ENCODE data around the gene CA7.

Gene CA7

GRCh38 chr16:66882702-66883101 is 38.5 kb downstream of the CA7 start:
- Histone ChIP-seq H3K9ac (ENCODE audit: insufficient read length) (no peak overlapping the region), H3K4me3 (no peak overlapping the region), H3K27ac (no peak overlapping the region), H3K36me3 (ENCODE audit: insufficient read depth, low read length) (peaks cover 14% of the 10 kb centered on the region; the same call in 1 of the 2 replicates), H3K9me3 (ENCODE audit: low read depth, low read length) (no peaks in the 10 kb centered on the region)
- no peak for DNase-seq (ENCODE audit: low read depth, low spot score)
- TF ChIP-seq FOXP2 (optimal IDR thresholded peaks at IDR 0.05; ENCODE audit: control extremely low read depth, extremely low read length, insufficient read depth) (no peak), POLR2AphosphoS5 (IDR thresholded peaks at IDR 0.05; ENCODE audit: borderline replicate concordance, low read depth, low read length) (no peak), EZH2 (IDR thresholded peaks at IDR 0.05) (no peak)

GRCh38 chr16:66885491-66885890 is 41.3 kb downstream of the CA7 start:
- no peak overlapping the region for H3K9ac ChIP-seq (ENCODE audit: insufficient read length)
- no peak for DNase-seq (ENCODE audit: low read depth, low spot score)
- no peaks in the 10 kb centered on the region for H3K9me3 ChIP-seq (ENCODE audit: low read depth, low read length)
- H3K4me3 ChIP-seq = no peak overlapping the region
- no peak overlapping the region for H3K27ac ChIP-seq
- H3K36me3 ChIP-seq (ENCODE audit: insufficient read depth, low read length) = peaks cover 14% of the 10 kb centered on the region; the same call in 1 of the 2 replicates
- TF ChIP-seq FOXP2 (optimal IDR thresholded peaks at IDR 0.05; ENCODE audit: control extremely low read depth, extremely low read length, insufficient read depth) (no peak), POLR2AphosphoS5 (IDR thresholded peaks at IDR 0.05; ENCODE audit: borderline replicate concordance, low read depth, low read length) (no peak), EZH2 (IDR thresholded peaks at IDR 0.05) (no peak)

GRCh38 chr16:66886321-66886720 is 42.1 kb downstream of the CA7 start:
- no peak for DNase-seq (ENCODE audit: low read depth, low spot score)
- Histone ChIP-seq H3K9ac (ENCODE audit: insufficient read length) (no peak overlapping the region), H3K27ac (no peak overlapping the region), H3K4me3 (no peak overlapping the region), H3K36me3 (ENCODE audit: insufficient read depth, low read length) (peaks cover 14% of the 10 kb centered on the region; the same call in 1 of the 2 replicates), H3K9me3 (ENCODE audit: low read depth, low read length) (no peaks in the 10 kb centered on the region)
- TF ChIP-seq EZH2 (IDR thresholded peaks at IDR 0.05) = no peak
- no peak for TF ChIP-seq FOXP2 (optimal IDR thresholded peaks at IDR 0.05; ENCODE audit: control extremely low read depth, extremely low read length, insufficient read depth)
- TF ChIP-seq POLR2AphosphoS5 (IDR thresholded peaks at IDR 0.05; ENCODE audit: borderline replicate concordance, low read depth, low read length) = no peak

GRCh38 chr16:66886914-66887313 is 42.7 kb downstream of the CA7 start:
- no peak overlapping the region for H3K4me3 ChIP-seq
- no peak overlapping the region for H3K27ac ChIP-seq
- no peak for DNase-seq (ENCODE audit: low read depth, low spot score)
- no peaks in the 10 kb centered on the region for H3K9me3 ChIP-seq (ENCODE audit: low read depth, low read length)
- no peak overlapping the region for H3K9ac ChIP-seq (ENCODE audit: insufficient read length)
- H3K36me3 ChIP-seq (ENCODE audit: insufficient read depth, low read length) = peaks cover 14% of the 10 kb centered on the region; the same call in 1 of the 2 replicates
- TF ChIP-seq POLR2AphosphoS5 (IDR thresholded peaks at IDR 0.05; ENCODE audit: borderline replicate concordance, low read depth, low read length) (no peak), FOXP2 (optimal IDR thresholded peaks at IDR 0.05; ENCODE audit: control extremely low read depth, extremely low read length, insufficient read depth) (no peak), EZH2 (IDR thresholded peaks at IDR 0.05) (no peak)

GRCh38 chr16:66888647-66889615 is 44.7 kb downstream of the CA7 start:
- no peaks in the 10 kb centered on the region for H3K9me3 ChIP-seq (ENCODE audit: low read depth, low read length)
- H3K4me3 ChIP-seq = no peak overlapping the region
- H3K27ac ChIP-seq = no peak overlapping the region
- no peak for DNase-seq (ENCODE audit: low read depth, low spot score)
- no peak overlapping the region for H3K9ac ChIP-seq (ENCODE audit: insufficient read length)
- H3K36me3 ChIP-seq (ENCODE audit: insufficient read depth, low read length) = peaks cover 14% of the 10 kb centered on the region; the same call in 1 of the 2 replicates
- TF ChIP-seq POLR2AphosphoS5 (IDR thresholded peaks at IDR 0.05; ENCODE audit: borderline replicate concordance, low read depth, low read length) (no peak), FOXP2 (optimal IDR thresholded peaks at IDR 0.05; ENCODE audit: control extremely low read depth, extremely low read length, insufficient read depth) (no peak), EZH2 (IDR thresholded peaks at IDR 0.05) (no peak)

- peaks cover 10% of the 10 kb centered on the region; the same call in 1 of the 2 replicates for H3K36me3 ChIP-seq (ENCODE audit: insufficient read depth, low read length)
- no peaks in the 10 kb centered on the region for H3K9me3 ChIP-seq (ENCODE audit: low read depth, low read length)
- H3K4me3 ChIP-seq = no peak overlapping the region
- no peak overlapping the region for H3K9ac ChIP-seq (ENCODE audit: insufficient read length)
- no peak overlapping the region for H3K27ac ChIP-seq
- no peak for DNase-seq (ENCODE audit: low read depth, low spot score)
- TF ChIP-seq EZH2 (IDR thresholded peaks at IDR 0.05) = no peak
- TF ChIP-seq POLR2AphosphoS5 (IDR thresholded peaks at IDR 0.05; ENCODE audit: borderline replicate concordance, low read depth, low read length) = no peak
- TF ChIP-seq FOXP2 (optimal IDR thresholded peaks at IDR 0.05; ENCODE audit: control extremely low read depth, extremely low read length, insufficient read depth) = no peak
These were observed 45.4 kb downstream of the CA7 start for GRCh38 chr16:66889622-66890021.

GRCh38 chr16:66890799-66891198 is 46.6 kb downstream of the CA7 start:
- no peak for TF ChIP-seq EZH2 (IDR thresholded peaks at IDR 0.05)
- no peak for TF ChIP-seq POLR2AphosphoS5 (IDR thresholded peaks at IDR 0.05; ENCODE audit: borderline replicate concordance, low read depth, low read length)
- no peak for TF ChIP-seq FOXP2 (optimal IDR thresholded peaks at IDR 0.05; ENCODE audit: control extremely low read depth, extremely low read length, insufficient read depth)
- Histone ChIP-seq H3K36me3 (ENCODE audit: insufficient read depth, low read length) (peaks cover 2% of the 10 kb centered on the region; the same call in 1 of the 2 replicates), H3K4me3 (no peak overlapping the region)

GRCh38 chr16:66891360-66891759 is 47.1 kb downstream of the CA7 start:
- no peak for TF ChIP-seq FOXP2 (optimal IDR thresholded peaks at IDR 0.05; ENCODE audit: control extremely low read depth, extremely low read length, insufficient read depth)
- no peak for TF ChIP-seq EZH2 (IDR thresholded peaks at IDR 0.05)
- no peak for TF ChIP-seq POLR2AphosphoS5 (IDR thresholded peaks at IDR 0.05; ENCODE audit: borderline replicate concordance, low read depth, low read length)
- Histone ChIP-seq H3K27ac (no peak overlapping the region), H3K4me3 (no peak overlapping the region), H3K36me3 (ENCODE audit: insufficient read depth, low read length) (no peaks in the 10 kb centered on the region), H3K9ac (ENCODE audit: insufficient read length) (no peak overlapping the region), H3K9me3 (ENCODE audit: low read depth, low read length) (no peaks in the 10 kb centered on the region)
- no peak for DNase-seq (ENCODE audit: low read depth, low spot score)

More at GRCh38 chr16:66890799-66891198, 46.6 kb downstream of the CA7 start:
- H3K9me3 ChIP-seq (ENCODE audit: low read depth, low read length) = no peaks in the 10 kb centered on the region
- no peak overlapping the region for H3K9ac ChIP-seq (ENCODE audit: insufficient read length)
- DNase-seq (ENCODE audit: low read depth, low spot score) = no peak
- H3K27ac ChIP-seq = no peak overlapping the region; the same call in 1 of the 2 replicates

All from SK-N-MC (cell line).